OCI-LY1 (cell line): ENCODE measurements around the gene CWC25.

Experiments
- H2AFZ ChIP-seq: fragments of 200-600 bp; sonication (generic), shearing (Covaris generic); 2 replicates; pipeline ENCODE4 v1.6.0; 2014; ENCODE audit warnings: antibody characterized with exemption, mild to moderate bottlenecking, low read length
- H3F3A ChIP-seq: fragments of 200-600 bp; sonication (generic), shearing (Covaris generic); 2 replicates; pipeline ENCODE4 v1.6.0; 2014; ENCODE audit warnings: mild to moderate bottlenecking, antibody characterized with exemption, low read length, moderate library complexity; ENCODE audit not compliant: insufficient read depth
- H3K27ac ChIP-seq: fragments of 200-600 bp; sonication (generic); 2 replicates; pipeline ENCODE4 v1.5.1; 2014; ENCODE audit warnings: low read length, mixed run types, mild to moderate bottlenecking, low read depth; ENCODE audit not compliant: poor library complexity, severe bottlenecking
- H3K27me3 ChIP-seq: fragments of 200-600 bp; sonication (generic); 2 replicates; pipeline ENCODE4 v1.6.0; 2014; ENCODE audit warnings: antibody characterized with exemption, mild to moderate bottlenecking, low read length, moderate library complexity; ENCODE audit not compliant: insufficient read depth
- H3K36me3 ChIP-seq: fragments of 200-600 bp; sonication (generic); 2 replicates; pipeline ENCODE4 v1.6.1; 2014; ENCODE audit warnings: mild to moderate bottlenecking, antibody characterized with exemption, low read length, moderate library complexity, mixed read lengths; ENCODE audit not compliant: insufficient read depth
- H3K4me1 ChIP-seq: fragments of 200-600 bp; sonication (generic); 2 replicates; pipeline ENCODE4 v1.5.1; 2014; ENCODE audit warnings: mild to moderate bottlenecking, low read length, moderate library complexity; ENCODE audit not compliant: insufficient read depth, severe bottlenecking
- H3K4me2 ChIP-seq: fragments of 200-600 bp; sonication (generic), shearing (Covaris generic); 2 replicates; pipeline ENCODE4 v1.6.1; 2014; ENCODE audit warnings: low read length
- H3K4me3 ChIP-seq: fragments of 200-600 bp; sonication (generic); 2 replicates; pipeline ENCODE4 v1.5.1; 2014; ENCODE audit warnings: low read length, low read depth, mild to moderate bottlenecking, mixed read lengths; ENCODE audit not compliant: poor library complexity, severe bottlenecking
- H3K79me2 ChIP-seq: fragments of 200-600 bp; shearing (Covaris generic); 2 replicates; pipeline ENCODE4 v1.6.1; 2016; ENCODE audit warnings: mixed run types, low read length, mixed read lengths; ENCODE audit not compliant: insufficient read depth
- H3K9ac ChIP-seq: fragments of 200-600 bp; sonication (generic), shearing (Covaris generic); 2 replicates; pipeline ENCODE4 v1.6.1; 2014; ENCODE audit warnings: mild to moderate bottlenecking, low read length, mixed read lengths
- H3K9me2 ChIP-seq: fragments of 200-600 bp; sonication (generic), shearing (Covaris generic); 2 replicates; pipeline ENCODE4 v1.6.1; 2014; ENCODE audit warnings: low read depth, mild to moderate bottlenecking, low read length, mixed read lengths
- H3K9me3 ChIP-seq: fragments of 200-600 bp; shearing (Covaris generic); 2 replicates; pipeline ENCODE4 v1.6.1; 2014; ENCODE audit warnings: low read length, mixed read lengths
- H4K20me1 ChIP-seq: fragments of 200-600 bp; sonication (generic), shearing (Covaris generic); 2 replicates; pipeline ENCODE4 v1.6.0; 2016; ENCODE audit warnings: mild to moderate bottlenecking, low read length; ENCODE audit not compliant: insufficient read depth
- EZH2 ChIP-seq: fragments of 200-600 bp; sonication (generic), shearing (Covaris generic); IDR thresholded peaks from 2 replicates; pipeline ENCODE4 v1.8.0; 2017; ENCODE audit warnings: borderline replicate concordance, mixed run types, mild to moderate bottlenecking, antibody characterized with exemption, low read length, moderate library complexity, mixed read lengths
- TF ChIP-seq, protein P1 (sequence below): fragments of 200-600 bp; sonication (generic), shearing (Covaris generic); IDR thresholded peaks from 2 replicates; pipeline ENCODE4 v1.5.1; 2017; ENCODE audit warnings: mild to moderate bottlenecking, antibody characterized with exemption, low read length, moderate library complexity, mixed read lengths

CWC25 gene

DNA sequence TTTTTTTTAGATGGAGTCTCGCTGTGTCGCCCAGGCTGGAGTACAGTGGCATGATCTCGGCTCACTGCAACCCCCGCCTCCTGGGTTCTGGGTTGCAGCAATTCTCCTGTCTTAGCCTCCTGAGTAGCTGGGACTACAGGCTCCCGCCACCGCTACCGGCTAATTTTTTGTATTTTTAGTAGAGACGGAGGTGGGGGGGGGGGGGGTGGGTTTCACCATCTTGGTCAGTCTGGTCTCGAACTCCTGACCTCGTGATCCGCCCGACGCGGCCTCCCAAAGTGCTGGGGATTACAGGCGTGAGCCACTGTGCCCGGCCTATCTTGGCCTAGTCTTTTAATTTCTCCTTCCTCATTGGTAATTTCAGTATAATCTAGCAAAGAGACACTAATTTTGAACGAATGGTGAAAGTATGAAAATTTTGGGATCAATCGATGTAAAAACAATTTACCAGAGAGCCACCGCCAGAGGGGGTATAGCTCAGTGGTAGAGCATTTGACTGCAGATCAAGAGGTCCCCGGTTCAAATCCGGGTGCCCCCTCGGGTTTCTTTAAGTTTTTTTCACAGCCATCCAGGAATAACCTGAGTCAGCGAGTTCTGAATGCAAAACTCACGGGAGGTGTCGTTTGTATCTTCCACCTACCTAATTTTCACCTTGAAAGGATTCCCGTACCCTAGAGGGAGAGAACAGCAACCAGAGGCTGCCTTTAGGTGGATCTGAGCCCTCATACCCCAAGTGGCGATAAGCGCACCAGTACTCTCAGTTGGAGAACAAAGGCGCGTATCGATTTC lies 42.3 kb upstream of the CWC25 start:
- no peaks in the 10 kb centered on the region for H3K9me3 ChIP-seq
- H3K9ac ChIP-seq: peak overlapping the region; percentile 91
- no peak overlapping the region for H2AFZ ChIP-seq
- peaks cover 5% of the 10 kb centered on the region; the same call in 1 of the 2 replicates for H3F3A ChIP-seq
- H3K4me2 ChIP-seq: peak overlapping the region; percentile 83
- peaks cover 16% of the 10 kb centered on the region for H3K79me2 ChIP-seq
- H3K4me1 ChIP-seq: peaks cover 41% of the 10 kb centered on the region
- H3K4me3 ChIP-seq: peak overlapping the region; percentile 93
- peaks cover 4% of the 10 kb centered on the region; the same call in 1 of the 2 replicates for H3K36me3 ChIP-seq
- no peaks in the 10 kb centered on the region for H3K9me2 ChIP-seq
- peak overlapping the region; percentile 95 for H3K27ac ChIP-seq
- H4K20me1 ChIP-seq: no peaks in the 10 kb centered on the region
- H3K27me3 ChIP-seq: no peaks in the 10 kb centered on the region
- TF ChIP-seq, protein P1, sequence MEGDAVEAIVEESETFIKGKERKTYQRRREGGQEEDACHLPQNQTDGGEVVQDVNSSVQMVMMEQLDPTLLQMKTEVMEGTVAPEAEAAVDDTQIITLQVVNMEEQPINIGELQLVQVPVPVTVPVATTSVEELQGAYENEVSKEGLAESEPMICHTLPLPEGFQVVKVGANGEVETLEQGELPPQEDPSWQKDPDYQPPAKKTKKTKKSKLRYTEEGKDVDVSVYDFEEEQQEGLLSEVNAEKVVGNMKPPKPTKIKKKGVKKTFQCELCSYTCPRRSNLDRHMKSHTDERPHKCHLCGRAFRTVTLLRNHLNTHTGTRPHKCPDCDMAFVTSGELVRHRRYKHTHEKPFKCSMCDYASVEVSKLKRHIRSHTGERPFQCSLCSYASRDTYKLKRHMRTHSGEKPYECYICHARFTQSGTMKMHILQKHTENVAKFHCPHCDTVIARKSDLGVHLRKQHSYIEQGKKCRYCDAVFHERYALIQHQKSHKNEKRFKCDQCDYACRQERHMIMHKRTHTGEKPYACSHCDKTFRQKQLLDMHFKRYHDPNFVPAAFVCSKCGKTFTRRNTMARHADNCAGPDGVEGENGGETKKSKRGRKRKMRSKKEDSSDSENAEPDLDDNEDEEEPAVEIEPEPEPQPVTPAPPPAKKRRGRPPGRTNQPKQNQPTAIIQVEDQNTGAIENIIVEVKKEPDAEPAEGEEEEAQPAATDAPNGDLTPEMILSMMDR: peak; percentile 20; the same call in 1 of the 2 replicates
- no peak for TF ChIP-seq EZH2

- Histone ChIP-seq H3K9me2 (no peaks in the 10 kb centered on the region), H3K9me3 (no peaks in the 10 kb centered on the region), H3K9ac (no peak overlapping the region), H4K20me1 (no peaks in the 10 kb centered on the region), H2AFZ (no peak overlapping the region), H3K27me3 (no peaks in the 10 kb centered on the region), H3F3A (peaks cover 5% of the 10 kb centered on the region; the same call in 1 of the 2 replicates), H3K36me3 (no peaks in the 10 kb centered on the region), H3K4me1 (peaks cover 28% of the 10 kb centered on the region), H3K79me2 (no peaks in the 10 kb centered on the region), H3K27ac (no peak overlapping the region), H3K4me2 (no peak overlapping the region), H3K4me3 (no peak overlapping the region)
- TF ChIP-seq, protein P1: peak; percentile 8; the same call in 1 of the 2 replicates
- TF ChIP-seq EZH2: no peak
Observed at GRCh38 chr17:38864636-38865398, 39.7 kb upstream of the CWC25 start.

DNA sequence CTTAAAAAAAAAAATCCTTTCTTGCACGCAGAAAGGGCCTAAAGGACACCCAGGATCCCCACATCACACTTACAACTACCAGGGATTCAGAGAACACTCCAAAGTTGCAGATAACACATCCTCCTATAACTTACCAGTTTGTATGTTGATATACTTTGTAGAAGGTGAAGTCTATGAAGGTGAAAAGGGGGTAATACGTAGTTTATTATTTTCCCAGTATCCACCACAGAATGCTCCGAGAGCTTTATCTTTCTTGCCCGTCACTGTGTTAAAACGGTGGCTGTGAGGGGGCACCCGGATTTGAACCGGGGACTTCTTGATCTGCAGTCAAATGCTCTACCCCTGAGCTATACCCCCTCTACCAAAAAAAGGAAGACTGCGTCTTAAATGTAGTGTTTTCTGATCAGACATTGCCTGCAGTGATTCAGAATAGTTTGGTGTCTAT lies 36.3 kb upstream of the CWC25 start:
- Histone ChIP-seq H3F3A (no peaks in the 10 kb centered on the region), H4K20me1 (no peaks in the 10 kb centered on the region), H3K9me3 (no peaks in the 10 kb centered on the region), H3K4me1 (peaks cover 11% of the 10 kb centered on the region), H3K79me2 (no peaks in the 10 kb centered on the region), H3K27me3 (no peaks in the 10 kb centered on the region), H3K9ac (no peak overlapping the region), H3K4me2 (no peak overlapping the region), H2AFZ (no peak overlapping the region), H3K9me2 (no peaks in the 10 kb centered on the region), H3K27ac (no peak overlapping the region), H3K36me3 (no peaks in the 10 kb centered on the region), H3K4me3 (no peak overlapping the region)
- no peak for TF ChIP-seq EZH2
- TF ChIP-seq, protein P1: no peak
